Measurements from ENCODE around the gene STAG3. TPM values are rescaled to one million over a fixed set of nuclear protein-coding genes. Genes with fewer than 3 reads are reported as not detected.

STAG3 gene
- total and polyA plus RNA-seq, 2 donors (not counting 1 experiment from before 2014, with no cell fraction given), result 24.8 to 33.4 TPM

DNA sequence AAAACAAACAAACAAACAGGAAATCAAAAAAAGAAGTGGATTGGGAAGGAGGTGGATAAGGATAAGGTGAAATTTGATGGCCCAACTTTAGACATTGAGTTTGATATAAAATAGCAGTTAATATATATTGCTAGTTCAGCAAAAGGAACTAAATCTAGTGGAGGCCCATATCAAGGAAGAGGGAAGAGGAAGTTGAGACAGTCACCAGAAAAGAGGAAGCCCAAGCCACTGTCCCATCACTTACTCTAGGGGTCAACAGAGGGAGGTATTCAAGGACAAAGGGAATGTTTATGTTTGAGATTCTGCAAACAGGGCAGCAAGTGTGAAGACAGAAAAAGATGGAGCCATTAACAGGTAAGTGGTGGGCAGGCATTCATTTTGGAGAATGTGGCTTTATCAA is 25.3 kb upstream of the STAG3 start:
- H3K27ac ChIP-seq (ENCODE audit: low read length in 2 of 2), result peak overlapping the region; percentile 19 to 65
- no peaks in the 10 kb centered on the region for H3K9me3 Mint-ChIP-seq (ENCODE audit: insufficient read depth)
- CTCF ChIA-PET, result interaction anchor here (0.7 kb wide), 1 partner anchor 142 kb away, joined by 4 read pairs; no protein-coding TSS in a partner anchor

More for the DNA sequence above, 25.3 kb upstream of the STAG3 start:
- TF ChIP-seq CTCF (IDR thresholded peaks at IDR 0.05), result no peak
- no peaks in the 10 kb centered on the region for H3K27me3 ChIP-seq (replicated peaks in 1 of 4; ENCODE audit: control extremely low read depth in 1 of 4, control insufficient read depth in 3 of 4, insufficient read depth in 4 of 4, low read length in 3 of 4)
- peaks cover 60% of the 10 kb centered on the region for H3K4me1 Mint-ChIP-seq
- peak overlapping the region in 1 of 5 experiments; percentile 27 for H3K4me3 ChIP-seq (ENCODE audit: control extremely low read depth in 1 of 5, extremely low read depth in 1 of 5, insufficient read depth in 1 of 5, low read depth in 2 of 5, low read length in 4 of 5)
- no peaks in the 10 kb centered on the region for H3K27me3 Mint-ChIP-seq
- ATAC-seq (ENCODE audit: low read depth), result no peak
- H3K9ac ChIP-seq (ENCODE audit: low read length), result no peak overlapping the region
- intact Hi-C loops (cut with micrococcal nuclease), result no loop called here
- H3K27ac Mint-ChIP-seq, result peak overlapping the region; percentile 69
- POLR2A ChIA-PET, result interaction anchor here (0.7 to 1.0 kb wide), 2 partner anchors 25 to 276 kb away, joined by 3 read pairs; partner anchors contain the start of genes STAG3 and ZCWPW1
- H3K9me3 ChIP-seq (ENCODE audit: control extremely low read depth in 1 of 3, control insufficient read depth in 2 of 3, insufficient read depth in 1 of 3, low read length in 2 of 3), result no peaks in the 10 kb centered on the region
- peaks cover 21% of the 10 kb centered on the region for H4K20me1 ChIP-seq (ENCODE audit: control insufficient read depth, insufficient read depth, low read length, poor library complexity, severe bottlenecking)
- peak overlapping the region; percentile 65 for H3K4me2 ChIP-seq (replicated peaks; ENCODE audit: low read depth, low read length, poor library complexity, severe bottlenecking)
- no peak overlapping the region for H2AFZ ChIP-seq (ENCODE audit: insufficient read depth, low read depth, low read length, poor library complexity, severe bottlenecking)
- peak overlapping the region; percentile 8 for H3K4me3 Mint-ChIP-seq
- H3K36me3 ChIP-seq (replicated peaks in 1 of 2; ENCODE audit: control extremely low read depth in 1 of 2, control insufficient read depth in 1 of 2, extremely low read depth in 1 of 2, insufficient read depth in 2 of 2, low read length in 1 of 2), result peaks cover 0 to 52% of the 10 kb centered on the region in 2 experiments
- DNase-seq, result peak; percentile 69
- H3K4me1 ChIP-seq (ENCODE audit: control insufficient read depth in 2 of 2, insufficient read depth in 2 of 2, low read length in 2 of 2), result peaks cover 40 to 56% of the 10 kb centered on the region in 2 donors
- peaks cover 57% of the 10 kb centered on the region for H3K79me2 ChIP-seq (ENCODE audit: control insufficient read depth, insufficient read depth, low read length)
